OCI-LY3 (cell line): ENCODE results near the gene CMKLR1.

ENCODE experiments used
- CTCF ChIP-seq: fragments of 200-600, 300-600 bp; sonication (generic); IDR thresholded peaks from 2 replicates; pipeline ENCODE4 v1.5.1; 2014; ENCODE audit warnings: antibody characterized with exemption, low read length, low read depth
- EZH2phosphoT487 ChIP-seq: fragments of 200-600 bp; shearing (Covaris generic); IDR thresholded peaks from 2 replicates; pipeline ENCODE4 v1.6.1; 2018; ENCODE audit warnings: antibody characterized with exemption, mixed run types, low read depth

GRCh38 chr12:108341356-108341755 lies 2.2 kb upstream of the CMKLR1 start:
- no peak for TF ChIP-seq CTCF
- TF ChIP-seq EZH2phosphoT487 = no peak
